Activated CD4-positive, alpha-beta T cell treated with anti-CD3 and anti-CD28 coated beads, Interleukin-2, amount 10 ng/mL, durations not matched to agents 7 days and 5 days (primary cell): ENCODE data around the gene FNDC11. TPM values are rescaled to one million over a fixed set of nuclear protein-coding genes. Genes with fewer than 3 reads are reported as not detected.
"Not testable (repeated sequence)": the region's sequence is repeated elsewhere in the genome, so short reads cannot be mapped to it uniquely, and the experiment has no call there.

Experiments used
- CTCF ChIA-PET: fragments of 350-600 bp; sonication (Branson Sonifier 250); formaldehyde crosslinking; loops from one replicate; lab custom pipeline; 2021; ENCODE audit warnings: antibody characterized with exemption; lab: Charles Lee
- POLR2A ChIA-PET: fragments of 350-600 bp; sonication (Branson Sonifier 250); formaldehyde crosslinking; loops from one replicate; lab custom pipeline; 2021; ENCODE audit warnings: antibody characterized with exemption; lab: Charles Lee
- DNase-seq: peaks from one replicate; pipeline ENCODE4 v3.0.0-alpha.2; 2020
- H3K27ac Mint-ChIP-seq: one replicate; pipeline ENCODE4 v1.8.0; 2021; ENCODE audit warnings: mild to moderate bottlenecking, moderate library complexity, mixed read lengths
- H3K27me3 Mint-ChIP-seq: one replicate; pipeline ENCODE4 v1.8.0; 2021; ENCODE audit warnings: mixed read lengths
- H3K36me3 Mint-ChIP-seq: one replicate; pipeline ENCODE4 v1.8.0; 2021; ENCODE audit warnings: low read depth, mixed read lengths
- H3K4me1 Mint-ChIP-seq: one replicate; pipeline ENCODE4 v1.8.0; 2021; ENCODE audit warnings: mixed read lengths
- H3K4me3 Mint-ChIP-seq: one replicate; pipeline ENCODE4 v1.8.0; 2021; ENCODE audit warnings: mild to moderate bottlenecking, moderate library complexity, mixed read lengths
- H3K9me3 Mint-ChIP-seq: one replicate; pipeline ENCODE4 v1.8.0; 2021; ENCODE audit warnings: mixed read lengths
- total RNA-seq, 2 experiments: library from RNA; stranded (reverse); gene quantifications; one replicate each; pipeline ENCODE4 v1.2.3, GENCODE V29; 2021

Gene FNDC11
- under 1 TPM; 0.15 to 0.57 TPM for total RNA-seq

DNA sequence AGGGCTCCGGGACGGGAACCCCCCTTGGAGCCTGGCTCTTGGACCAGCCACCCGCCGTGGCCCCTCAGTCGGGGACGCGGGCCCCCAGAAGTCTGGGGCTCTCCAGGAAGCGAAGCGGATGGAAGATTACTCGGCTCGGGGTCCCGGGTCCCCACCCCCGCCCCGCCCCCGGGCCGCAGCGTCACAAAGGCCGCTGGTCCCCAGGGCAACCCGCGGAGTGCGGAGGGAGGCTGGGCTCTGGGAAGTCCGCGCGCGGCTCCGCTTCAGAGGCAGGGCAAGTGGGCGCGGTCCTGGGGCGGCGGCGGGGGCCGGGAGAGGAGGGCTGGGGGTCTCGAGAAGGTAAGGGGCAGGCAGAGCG lies at the start of gene FNDC11:
Gene FNDC11 (plus strand): TSS at position 227 of the 358 bp plus-strand sequence. CDS start 1,505 bp downstream, outside the sequence.
- DNase-seq, result no peak
- ChIA-PET CTCF (interaction anchor here (1.3 to 1.4 kb wide), 2 partner anchors 12 to 16 kb away, joined by 4 to 10 read pairs; partner anchors contain the start of gene PTK6), POLR2A (no interaction called here)
- H3K9me3 Mint-ChIP-seq, result no peaks in the 10 kb centered on the region
- peaks cover 11% of the 10 kb centered on the region for H3K27me3 Mint-ChIP-seq
- peak within 1 kb of the TSS; percentile 41 for H3K4me3 Mint-ChIP-seq
- peaks cover 5% of the 10 kb centered on the region for H3K36me3 Mint-ChIP-seq
- peaks cover 17% of the 10 kb centered on the region for H3K4me1 Mint-ChIP-seq
- peak within 1 kb of the TSS; percentile 90 for H3K27ac Mint-ChIP-seq

DNA sequence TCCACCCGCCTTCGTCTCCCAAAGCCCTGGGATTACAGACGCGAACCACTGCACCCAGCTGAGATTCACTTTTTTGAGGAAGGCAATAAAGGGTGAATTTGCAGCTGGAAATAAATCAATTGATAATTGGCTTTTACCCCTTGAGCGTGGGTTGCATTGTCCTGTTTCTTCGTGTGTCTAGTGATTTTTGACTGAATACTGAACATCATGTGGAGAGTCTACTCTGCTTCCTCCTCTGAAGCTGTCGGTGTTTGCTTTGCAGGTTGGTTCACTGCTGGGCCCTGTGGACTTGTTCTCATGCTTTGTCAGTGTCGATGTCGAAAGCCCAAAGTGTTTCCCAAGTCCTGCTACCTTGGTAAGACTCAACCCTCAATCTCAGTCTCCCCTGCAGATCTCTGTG lies 49.3 kb upstream of the FNDC11 start:
- CTCF ChIA-PET, result no interaction called here
- Mint-ChIP-seq H3K27me3 (peaks cover 24% of the 10 kb centered on the region), H3K4me1 (peaks cover 5% of the 10 kb centered on the region), H3K9me3 (peaks cover 5% of the 10 kb centered on the region), H3K4me3 (no peak overlapping the region), H3K27ac (no peak overlapping the region), H3K36me3 (no peaks in the 10 kb centered on the region)
- DNase-seq, result no peak
- POLR2A ChIA-PET, result no interaction called here

DNA sequence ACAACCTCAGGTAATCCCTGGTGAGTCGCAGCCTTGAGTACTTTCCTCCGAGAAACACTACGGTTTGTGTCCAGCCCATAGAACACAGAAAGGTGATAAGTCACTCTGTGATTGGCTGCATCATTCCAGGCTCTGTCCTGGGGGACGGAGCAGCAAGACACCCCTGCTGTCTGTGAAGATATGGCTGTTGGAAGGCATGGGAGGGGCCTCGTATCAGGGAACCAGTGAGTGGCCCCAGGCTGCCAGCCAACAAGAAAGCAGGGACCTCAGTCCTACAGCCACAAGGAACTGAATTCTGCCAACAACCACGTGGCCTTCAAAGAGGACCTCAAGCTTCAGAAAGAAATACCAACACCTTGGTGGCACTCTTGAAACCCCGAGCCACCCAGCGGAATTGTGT lies 48.7 kb upstream of the FNDC11 start:
- Mint-ChIP-seq H3K27ac (no peak overlapping the region), H3K4me3 (no peak overlapping the region), H3K9me3 (peaks cover 5% of the 10 kb centered on the region), H3K4me1 (peaks cover 5% of the 10 kb centered on the region), H3K36me3 (no peaks in the 10 kb centered on the region), H3K27me3 (peaks cover 22% of the 10 kb centered on the region)
- POLR2A ChIA-PET, result no interaction called here
- CTCF ChIA-PET, result interaction anchor here (1.0 kb wide), 1 partner anchor 11 kb away, joined by 3 read pairs; no protein-coding TSS in a partner anchor
- DNase-seq, result no peak

DNA sequence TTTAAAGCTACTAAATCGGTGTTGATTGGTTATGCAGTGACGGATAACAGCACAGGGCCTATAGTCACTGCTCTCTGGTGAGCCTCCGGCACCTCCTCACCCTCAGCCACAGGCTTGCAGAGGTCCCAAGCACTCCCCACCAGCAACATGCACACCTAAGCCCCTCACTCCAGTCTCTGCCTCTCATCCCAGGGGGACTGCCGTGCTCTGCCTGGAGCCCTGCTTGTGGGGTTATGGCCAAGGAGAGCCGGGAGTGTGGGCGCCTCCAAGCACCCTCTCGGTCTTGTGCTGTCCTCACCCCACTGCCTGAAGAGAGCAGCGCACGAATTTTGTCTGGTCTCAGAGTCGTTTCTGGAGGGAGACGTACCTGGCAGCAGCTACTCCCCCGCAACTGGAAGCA lies 48.2 kb upstream of the FNDC11 start:
- POLR2A ChIA-PET, result no interaction called here

DNA sequence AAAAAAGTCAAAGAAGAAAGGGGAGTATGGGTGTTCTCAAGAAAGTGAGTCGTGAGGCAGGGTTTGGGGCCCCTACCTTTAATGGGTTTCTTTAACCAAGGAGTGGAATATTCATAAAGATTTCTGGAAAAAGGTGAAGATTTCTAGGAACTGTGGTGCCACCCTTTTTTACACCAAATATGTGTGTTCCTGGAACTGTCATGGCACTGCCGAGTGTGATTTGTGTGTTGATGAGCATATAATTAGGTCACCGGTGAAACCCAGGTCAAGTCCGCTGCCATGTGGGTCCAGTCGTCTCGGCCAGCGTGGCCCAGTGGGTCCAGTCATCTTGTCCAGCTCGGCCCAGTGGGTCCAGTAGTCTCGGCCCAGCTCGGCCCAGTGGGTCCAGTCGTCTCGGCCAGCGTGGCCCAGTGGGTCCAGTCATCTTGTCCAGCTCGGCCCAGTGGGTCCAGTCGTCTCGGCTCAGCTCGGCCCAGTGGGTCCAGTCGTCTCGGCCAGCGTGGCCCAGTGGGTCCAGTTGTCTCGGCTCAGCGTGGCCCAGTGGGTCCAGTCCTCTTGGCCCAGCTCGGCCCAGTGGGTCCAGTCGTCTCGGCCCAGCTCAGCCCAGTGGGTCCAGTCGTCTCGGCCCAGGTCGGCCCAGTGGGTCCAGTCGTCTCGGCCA lies 46.7 kb upstream of the FNDC11 start:
- POLR2A ChIA-PET, result no interaction called here
- peaks cover 5% of the 10 kb centered on the region for H3K4me1 Mint-ChIP-seq
- H3K27me3 Mint-ChIP-seq, result peaks cover 24% of the 10 kb centered on the region
- DNase-seq, result no peak
- CTCF ChIA-PET, result interaction anchor here (0.9 kb wide), 1 partner anchor 178 kb away, joined by 3 read pairs; no protein-coding TSS in a partner anchor
- peaks cover 5% of the 10 kb centered on the region for H3K9me3 Mint-ChIP-seq
- H3K4me3 Mint-ChIP-seq, result no peak overlapping the region
- no peaks in the 10 kb centered on the region for H3K36me3 Mint-ChIP-seq
- H3K27ac Mint-ChIP-seq, result no peak overlapping the region

More for the DNA sequence above, 48.2 kb upstream of the FNDC11 start:
- Mint-ChIP-seq H3K9me3 (peaks cover 5% of the 10 kb centered on the region), H3K36me3 (no peaks in the 10 kb centered on the region), H3K4me1 (peaks cover 5% of the 10 kb centered on the region), H3K4me3 (no peak overlapping the region), H3K27me3 (peaks cover 25% of the 10 kb centered on the region), H3K27ac (no peak overlapping the region)
- DNase-seq, result no peak
- CTCF ChIA-PET, result interaction anchor here (1.0 kb wide), 1 partner anchor 12 kb away, joined by 3 read pairs; no protein-coding TSS in a partner anchor

DNA sequence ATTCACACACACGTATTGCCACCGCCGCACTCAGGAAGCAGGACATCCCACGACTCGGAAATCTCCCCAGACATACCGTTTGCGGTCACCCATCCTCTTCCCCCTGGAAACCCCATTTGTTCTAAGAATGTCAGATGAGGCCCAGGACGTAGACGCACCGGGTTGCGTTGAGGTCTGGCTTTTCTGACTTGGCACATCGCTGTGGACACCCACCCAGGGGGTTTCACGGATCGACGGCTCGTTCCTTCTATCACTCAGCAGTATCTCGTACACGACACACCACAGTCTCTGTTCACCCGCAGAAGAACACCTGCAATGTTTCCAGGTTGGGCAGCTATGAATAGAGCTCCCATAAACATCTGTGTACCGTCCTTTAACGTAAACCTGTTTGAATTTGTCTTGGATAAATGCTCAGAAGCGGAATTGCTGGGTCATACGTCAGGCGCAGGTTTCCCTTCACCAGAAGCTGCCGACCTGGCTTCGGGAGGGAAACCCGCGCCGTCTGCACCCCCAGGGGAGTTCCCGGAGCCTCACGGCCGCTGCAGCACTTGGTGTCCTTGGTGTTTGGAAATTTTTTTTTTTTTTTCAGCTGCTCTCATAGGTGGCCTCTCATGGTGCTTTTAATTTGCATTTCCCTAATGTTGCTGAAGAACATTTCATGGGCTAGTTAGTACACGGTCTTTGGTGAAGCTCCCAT lies 45.7 kb upstream of the FNDC11 start:
- H3K27ac Mint-ChIP-seq, result no peak overlapping the region
- peaks cover 31% of the 10 kb centered on the region for H3K27me3 Mint-ChIP-seq
- H3K9me3 Mint-ChIP-seq, result peaks cover 6% of the 10 kb centered on the region
- CTCF ChIA-PET, result interaction anchor here (0.6 to 0.9 kb wide), 2 partner anchors 14 to 179 kb away, joined by 3 read pairs; no protein-coding TSS in a partner anchor
- H3K36me3 Mint-ChIP-seq, result no peaks in the 10 kb centered on the region
- POLR2A ChIA-PET, result no interaction called here
- peaks cover 5% of the 10 kb centered on the region for H3K4me1 Mint-ChIP-seq
- no peak overlapping the region for H3K4me3 Mint-ChIP-seq
- DNase-seq, result no peak

GRCh38 chr20:63509088-63509564 lies 44.8 kb upstream of the FNDC11 start:
- POLR2A ChIA-PET, result no interaction called here
- CTCF ChIA-PET, result interaction anchor here (0.7 kb wide), 1 partner anchor 318 kb away, joined by 3 read pairs; no protein-coding TSS in a partner anchor

DNA sequence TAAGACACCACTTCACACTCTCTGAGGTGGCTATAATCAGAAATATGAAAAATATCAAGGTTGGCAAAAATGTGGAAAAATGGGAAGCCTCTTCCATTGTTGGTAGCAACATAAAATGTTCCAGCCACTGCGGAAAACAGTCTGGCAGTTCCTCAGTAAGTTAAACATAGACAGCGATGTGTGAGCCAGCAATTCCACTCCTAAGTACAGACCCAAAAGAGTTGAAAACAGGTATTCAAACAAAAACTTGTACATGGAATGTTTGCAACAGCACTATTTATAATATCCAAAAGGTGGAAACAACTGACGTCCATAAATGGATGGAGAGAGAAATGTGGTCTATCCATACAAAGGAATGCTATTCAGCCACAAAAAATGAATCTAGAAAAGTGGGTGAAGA lies 40.8 kb upstream of the FNDC11 start:
- DNase-seq, result no peak
- peaks cover 18% of the 10 kb centered on the region for H3K9me3 Mint-ChIP-seq
- peaks cover 2% of the 10 kb centered on the region for H3K36me3 Mint-ChIP-seq
- CTCF ChIA-PET, result no interaction called here
- no peak overlapping the region for H3K27ac Mint-ChIP-seq
- POLR2A ChIA-PET, result no interaction called here
- no peak overlapping the region for H3K4me3 Mint-ChIP-seq
- peaks cover 2% of the 10 kb centered on the region for H3K4me1 Mint-ChIP-seq
- H3K27me3 Mint-ChIP-seq, result peaks cover 40% of the 10 kb centered on the region

More at GRCh38 chr20:63509088-63509564, 44.8 kb upstream of the FNDC11 start:
- Mint-ChIP-seq H3K27ac (no peak overlapping the region), H3K4me3 (no peak overlapping the region), H3K27me3 (peaks cover 31% of the 10 kb centered on the region), H3K36me3 (no peaks in the 10 kb centered on the region), H3K4me1 (peaks cover 5% of the 10 kb centered on the region), H3K9me3 (peaks cover 10% of the 10 kb centered on the region)
- DNase-seq, result no peak

DNA sequence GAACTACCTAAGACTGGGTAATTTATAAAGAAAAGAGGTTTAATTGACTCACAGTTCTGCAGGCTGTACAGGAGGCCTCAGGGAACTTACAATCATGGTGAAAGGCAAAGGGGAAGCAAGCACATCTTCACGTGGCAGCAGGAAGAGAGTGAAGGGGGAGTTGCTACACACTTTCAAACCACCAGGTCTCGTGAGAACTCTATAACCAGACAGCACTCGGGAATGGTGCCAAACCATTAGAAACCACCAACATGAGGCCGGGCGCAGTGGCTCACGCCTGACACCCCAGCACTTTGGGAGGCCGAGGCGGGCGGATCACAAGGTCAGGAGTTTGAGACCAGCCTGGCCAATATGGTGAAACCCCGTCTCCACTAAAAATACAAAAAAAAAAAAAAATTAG lies 39.4 kb upstream of the FNDC11 start:
- POLR2A ChIA-PET, H3K4me3 Mint-ChIP-seq, H3K4me1 Mint-ChIP-seq, H3K36me3 Mint-ChIP-seq, H3K27ac Mint-ChIP-seq: not testable (repeated sequence)
- peak; percentile 6 for DNase-seq
- Mint-ChIP-seq H3K9me3 (peaks cover 18% of the 10 kb centered on the region), H3K27me3 (peaks cover 36% of the 10 kb centered on the region)
- CTCF ChIA-PET, result interaction anchor here (0.6 kb wide), 1 partner anchor 1409 kb away, joined by 3 read pairs; no protein-coding TSS in a partner anchor

- no peak overlapping the region for H3K27ac Mint-ChIP-seq
- no peak for DNase-seq
- H3K9me3 Mint-ChIP-seq, result peaks cover 20% of the 10 kb centered on the region
- H3K4me3 Mint-ChIP-seq, result no peak overlapping the region
- peaks cover 10% of the 10 kb centered on the region for H3K4me1 Mint-ChIP-seq
- H3K36me3 Mint-ChIP-seq, result peaks cover 9% of the 10 kb centered on the region
- POLR2A ChIA-PET, result no interaction called here
- CTCF ChIA-PET, result interaction anchor here (1.7 kb wide), 1 partner anchor 21 kb away, joined by 7 read pairs; no protein-coding TSS in a partner anchor
- peaks cover 25% of the 10 kb centered on the region for H3K27me3 Mint-ChIP-seq
These were observed 36.3 kb upstream of the FNDC11 start for GRCh38 chr20:63517376-63518309.

- peaks cover 11% of the 10 kb centered on the region for H3K4me1 Mint-ChIP-seq
- peaks cover 18% of the 10 kb centered on the region for H3K9me3 Mint-ChIP-seq
- ChIA-PET POLR2A (no interaction called here), CTCF (interaction anchor here (1.4 to 1.7 kb wide), 2 partner anchors 11 to 22 kb away, joined by 4 to 7 read pairs; no protein-coding TSS in a partner anchor)
- H3K4me3 Mint-ChIP-seq, result no peak overlapping the region
- H3K36me3 Mint-ChIP-seq, result peaks cover 15% of the 10 kb centered on the region
- no peak overlapping the region for H3K27ac Mint-ChIP-seq
- H3K27me3 Mint-ChIP-seq, result peaks cover 17% of the 10 kb centered on the region
- DNase-seq, result no peak
These were observed 35.6 kb upstream of the FNDC11 start for GRCh38 chr20:63518351-63518861.
